Kidney epithelial cell (primary cell): ENCODE data around the gene RCN1. TPM values are rescaled to one million over a fixed set of nuclear protein-coding genes. Genes with fewer than 3 reads are reported as not detected.

ENCODE experiments used
- DNase-seq: peaks from one replicate; pipeline ENCODE4 v3.0.0-alpha.2; 2010; ENCODE audit warnings: low read depth
- H3K27me3 ChIP-seq: 2 replicates; pipeline ENCODE4 v1.6.0; 2011; ENCODE audit warnings: low read length; ENCODE audit not compliant: control insufficient read depth, insufficient read depth
- H3K36me3 ChIP-seq: 2 replicates; pipeline ENCODE4 v1.5.1; 2011; ENCODE audit warnings: low read length; ENCODE audit not compliant: control insufficient read depth, insufficient read depth
- H3K4me3 ChIP-seq: 2 replicates; pipeline ENCODE4 v1.5.1; 2011; ENCODE audit warnings: low read depth, mild to moderate bottlenecking, control low read depth, low read length
- total RNA-seq: library from RNA; depleted of rRNA; stranded (reverse); fragments of >200 nt; gene quantifications from 2 replicates; pipeline ENCODE4 v1.2.3, GENCODE V29; 2015
- TF ChIP-seq, protein P1 (sequence below): IDR thresholded peaks from 2 replicates; pipeline ENCODE4 v1.5.1; 2011; ENCODE audit warnings: mild to moderate bottlenecking, moderate library complexity, low read length, control low read depth, inconsistent platforms; ENCODE audit not compliant: insufficient read depth, poor library complexity, severe bottlenecking

RCN1 gene
- total RNA-seq, 1 donor from 2014 or later: 177 TPM

DNA sequence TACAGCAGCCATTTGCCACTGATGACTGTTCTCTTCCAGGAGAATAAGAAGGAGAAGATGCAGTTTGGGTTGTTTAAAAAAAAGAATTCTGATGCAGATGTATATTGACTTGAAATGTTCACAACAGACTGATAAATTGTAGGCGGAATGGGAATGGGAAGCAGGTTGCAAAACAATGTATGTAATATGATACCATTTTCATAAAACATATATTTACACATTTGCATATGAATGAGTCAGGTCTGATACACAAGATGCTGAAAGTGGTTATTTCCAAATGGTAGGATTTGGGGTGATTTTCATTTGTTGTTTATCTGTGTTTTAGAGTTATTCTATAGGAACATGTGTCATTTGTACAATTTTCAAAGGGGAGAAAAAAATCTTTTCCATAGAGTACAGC lies 9.0 kb upstream of the RCN1 start:
- TF ChIP-seq, protein P1, sequence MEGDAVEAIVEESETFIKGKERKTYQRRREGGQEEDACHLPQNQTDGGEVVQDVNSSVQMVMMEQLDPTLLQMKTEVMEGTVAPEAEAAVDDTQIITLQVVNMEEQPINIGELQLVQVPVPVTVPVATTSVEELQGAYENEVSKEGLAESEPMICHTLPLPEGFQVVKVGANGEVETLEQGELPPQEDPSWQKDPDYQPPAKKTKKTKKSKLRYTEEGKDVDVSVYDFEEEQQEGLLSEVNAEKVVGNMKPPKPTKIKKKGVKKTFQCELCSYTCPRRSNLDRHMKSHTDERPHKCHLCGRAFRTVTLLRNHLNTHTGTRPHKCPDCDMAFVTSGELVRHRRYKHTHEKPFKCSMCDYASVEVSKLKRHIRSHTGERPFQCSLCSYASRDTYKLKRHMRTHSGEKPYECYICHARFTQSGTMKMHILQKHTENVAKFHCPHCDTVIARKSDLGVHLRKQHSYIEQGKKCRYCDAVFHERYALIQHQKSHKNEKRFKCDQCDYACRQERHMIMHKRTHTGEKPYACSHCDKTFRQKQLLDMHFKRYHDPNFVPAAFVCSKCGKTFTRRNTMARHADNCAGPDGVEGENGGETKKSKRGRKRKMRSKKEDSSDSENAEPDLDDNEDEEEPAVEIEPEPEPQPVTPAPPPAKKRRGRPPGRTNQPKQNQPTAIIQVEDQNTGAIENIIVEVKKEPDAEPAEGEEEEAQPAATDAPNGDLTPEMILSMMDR: no peak
- H3K36me3 ChIP-seq: no peaks in the 10 kb centered on the region
- DNase-seq: no peak
- no peak overlapping the region for H3K4me3 ChIP-seq
- no peaks in the 10 kb centered on the region for H3K27me3 ChIP-seq

DNA sequence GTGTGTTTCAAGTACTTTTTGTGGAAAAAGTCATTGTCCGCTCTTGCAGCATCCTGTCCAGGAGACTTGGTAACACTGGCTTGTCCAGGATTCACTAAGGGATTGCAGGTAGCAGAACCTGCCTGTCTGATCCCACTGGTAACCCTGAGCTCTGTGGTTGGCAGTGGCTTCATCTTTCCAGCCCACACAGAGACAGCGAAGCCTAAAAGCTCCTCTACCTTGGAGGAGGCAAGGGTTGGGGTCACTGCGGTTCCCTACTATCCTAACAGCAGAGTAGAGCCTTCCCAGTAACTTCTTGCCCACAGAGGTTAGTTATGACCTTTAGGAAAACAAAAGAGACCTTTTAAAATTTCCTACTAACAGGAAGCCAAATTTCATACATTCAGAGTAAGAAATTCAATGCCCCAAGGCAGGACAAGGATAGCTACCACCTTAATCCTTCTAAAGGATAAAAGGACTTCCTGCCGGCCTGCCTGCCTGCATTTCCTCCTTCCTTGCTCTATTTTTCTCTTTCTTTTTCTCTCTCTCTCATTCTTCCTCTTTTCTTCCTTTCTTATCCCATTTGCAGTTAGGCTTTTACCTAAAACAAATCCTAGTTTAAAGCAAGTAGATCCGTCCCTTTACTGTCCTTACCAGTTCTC lies 8.4 kb upstream of the RCN1 start:
- Histone ChIP-seq H3K4me3 (no peak overlapping the region), H3K36me3 (no peaks in the 10 kb centered on the region), H3K27me3 (no peaks in the 10 kb centered on the region)
- no peak for DNase-seq
- TF ChIP-seq, protein P1: no peak

DNA sequence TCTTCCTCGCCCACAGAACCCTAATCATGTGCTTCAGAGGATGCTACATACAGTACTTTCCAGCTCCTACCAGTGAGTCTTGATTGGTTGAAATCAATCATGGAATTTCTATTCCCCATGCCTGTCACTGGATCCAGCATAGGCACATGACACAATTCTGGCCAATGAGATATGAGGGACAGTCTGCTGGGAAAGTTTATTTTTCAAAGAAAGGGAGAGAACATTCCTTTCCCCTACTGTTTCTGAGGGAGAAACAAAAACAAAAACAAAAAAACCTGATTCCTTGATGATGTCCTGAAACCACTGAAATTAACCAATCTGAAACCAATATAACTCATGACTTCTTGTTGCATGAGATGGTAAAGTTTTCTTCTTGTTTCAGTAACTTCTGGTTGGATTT lies 3.3 kb upstream of the RCN1 start:
- TF ChIP-seq, protein P1: no peak
- DNase-seq: no peak
- no peak overlapping the region for H3K4me3 ChIP-seq

DNA sequence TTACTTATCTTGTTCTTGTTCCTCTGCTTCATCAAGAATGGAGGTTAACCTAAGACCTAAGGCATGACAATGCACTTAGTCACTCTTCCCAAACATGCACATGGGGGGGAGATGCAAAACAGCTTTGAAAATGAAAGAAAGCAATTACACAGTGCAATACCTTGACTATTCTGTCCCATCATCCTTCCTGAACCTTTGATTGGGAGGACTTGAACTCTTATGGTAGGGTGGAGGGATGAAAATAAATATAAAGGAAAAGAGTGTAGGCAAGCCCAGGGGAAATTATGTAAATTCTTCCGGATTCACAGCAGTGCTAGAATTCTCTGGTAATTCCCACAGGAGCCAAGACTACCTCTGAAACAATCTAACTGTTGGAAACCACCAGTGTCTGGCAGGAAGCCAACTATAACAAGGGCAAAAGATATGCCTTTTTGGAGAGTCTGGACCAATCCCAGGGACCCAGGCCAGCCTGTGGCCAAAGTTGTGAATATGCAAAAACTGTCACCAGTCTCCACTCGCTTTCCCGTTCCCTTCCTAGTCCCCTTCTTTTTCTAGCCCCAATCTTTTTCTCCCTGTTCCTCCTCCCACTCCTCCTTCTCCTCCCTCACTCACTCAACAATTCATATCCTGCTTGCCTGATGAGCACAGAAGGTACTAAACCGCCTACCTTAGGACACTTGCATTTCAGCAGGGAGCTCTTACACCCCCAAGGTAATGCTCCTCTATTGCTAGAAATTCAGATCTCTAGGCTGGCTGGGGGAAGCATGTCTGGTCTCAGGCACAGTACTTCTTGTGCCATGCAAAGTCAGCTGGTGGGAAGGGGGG lies 2.5 kb upstream of the RCN1 start:
- H3K27me3 ChIP-seq: no peaks in the 10 kb centered on the region
- DNase-seq: peak; percentile 72
- no peaks in the 10 kb centered on the region for H3K36me3 ChIP-seq
- H3K4me3 ChIP-seq: no peak overlapping the region
- TF ChIP-seq, protein P1: no peak

More for the DNA sequence above, 3.3 kb upstream of the RCN1 start:
- Histone ChIP-seq H3K36me3 (no peaks in the 10 kb centered on the region), H3K27me3 (no peaks in the 10 kb centered on the region)

DNA sequence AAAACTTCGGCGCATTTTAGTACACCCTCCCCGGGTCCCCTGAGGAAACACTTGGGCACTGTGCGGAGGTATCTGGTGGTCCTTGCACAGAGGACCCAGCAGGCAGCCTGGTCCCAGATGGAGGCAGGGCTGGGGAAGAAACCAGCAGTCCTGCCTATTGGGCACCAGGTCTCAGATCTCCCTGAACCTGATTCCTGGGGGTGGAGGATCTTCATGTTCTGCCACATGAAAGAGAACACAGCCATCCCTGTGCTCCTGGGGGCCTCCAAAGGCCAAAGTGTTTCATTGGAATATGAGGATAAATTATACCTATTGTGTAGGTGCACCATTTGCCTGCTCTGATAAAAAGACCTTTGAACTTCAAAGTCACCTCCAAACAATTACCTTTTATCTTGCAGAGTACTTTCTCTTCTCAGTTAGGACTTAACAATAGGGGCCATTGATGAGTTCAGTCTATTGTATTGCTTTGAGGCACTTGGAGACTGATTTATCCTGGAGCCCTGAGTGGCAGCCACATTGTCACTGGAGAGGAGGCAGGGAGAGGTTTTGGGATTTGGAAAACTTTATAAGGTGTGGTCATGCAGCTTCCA lies 1.8 kb downstream of the RCN1 start:
- TF ChIP-seq, protein P1: no peak
- H3K4me3 ChIP-seq: peak overlapping the region; percentile 74
- DNase-seq: no peak
- H3K36me3 ChIP-seq: no peaks in the 10 kb centered on the region
- H3K27me3 ChIP-seq: no peaks in the 10 kb centered on the region
